ENCODE data around the gene KCTD14. TPM values are rescaled to one million over a fixed set of nuclear protein-coding genes. Genes with fewer than 3 reads are reported as not detected.
"Not testable (repeated sequence)": the region's sequence is repeated elsewhere in the genome, so short reads cannot be mapped to it uniquely, and the experiment has no call there.

KCTD14 gene
- total RNA-seq, 1 experiment from 2014 or later: 0.24 TPM

DNA sequence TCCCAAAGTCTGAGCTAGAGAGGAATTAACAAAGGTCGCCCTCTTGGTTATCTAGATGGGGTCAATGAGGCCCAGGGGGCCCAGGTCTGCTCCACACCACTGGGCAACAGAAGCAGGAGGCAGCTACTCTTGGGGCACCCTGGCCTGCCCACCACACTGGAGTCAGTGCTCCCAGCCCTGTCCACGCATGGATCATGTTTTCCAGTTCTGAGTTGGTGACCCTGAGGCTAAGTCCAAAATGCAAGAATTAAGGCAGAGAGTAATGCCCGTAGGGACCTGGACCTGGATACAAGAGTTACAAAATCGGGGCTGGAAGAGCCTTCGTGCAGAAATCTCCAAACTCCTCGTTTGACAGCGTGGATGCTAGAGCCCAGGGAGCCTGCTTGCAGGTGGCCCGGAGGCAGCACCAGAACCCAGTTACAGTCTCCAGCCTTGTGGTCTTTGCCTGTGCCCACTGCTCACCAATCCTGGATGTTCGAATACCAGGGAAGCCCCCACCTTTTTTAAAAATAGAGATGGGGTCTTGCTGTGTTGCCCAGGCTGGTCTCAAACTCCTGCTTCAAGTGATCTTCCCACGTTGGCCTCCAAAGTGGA lies 34.5 kb upstream of the KCTD14 start:
- Histone ChIP-seq H3K9me3 (replicated peaks) (no peaks in the 10 kb centered on the region), H3K27me3 (no peaks in the 10 kb centered on the region), H3K4me1 (no peaks in the 10 kb centered on the region), H3K36me3 (no peaks in the 10 kb centered on the region), H3K4me3 (no peak overlapping the region), H3K27ac (no peak overlapping the region)
- no peak for DNase-seq

DNA sequence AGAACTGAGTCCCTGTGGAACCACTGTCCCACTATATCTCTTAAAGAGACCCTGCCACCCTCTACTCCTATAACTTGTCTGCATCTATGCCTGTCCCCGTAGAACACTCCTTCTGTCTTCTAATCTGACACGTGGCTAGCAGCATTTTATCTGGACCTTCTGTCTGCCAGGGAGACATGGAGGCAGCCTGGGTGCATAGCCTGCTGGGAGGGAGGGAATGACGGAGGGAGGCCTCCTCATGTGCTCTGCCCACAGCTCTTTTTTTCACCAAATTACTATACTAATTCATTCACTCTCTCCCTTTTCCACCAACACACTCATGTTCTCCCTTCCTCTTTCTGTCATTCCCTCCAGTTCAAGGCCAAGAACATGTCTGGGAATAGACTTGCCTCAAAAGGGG lies 33.0 kb upstream of the KCTD14 start:
- H3K4me1 ChIP-seq: no peaks in the 10 kb centered on the region
- no peak overlapping the region for H3K4me3 ChIP-seq

DNA sequence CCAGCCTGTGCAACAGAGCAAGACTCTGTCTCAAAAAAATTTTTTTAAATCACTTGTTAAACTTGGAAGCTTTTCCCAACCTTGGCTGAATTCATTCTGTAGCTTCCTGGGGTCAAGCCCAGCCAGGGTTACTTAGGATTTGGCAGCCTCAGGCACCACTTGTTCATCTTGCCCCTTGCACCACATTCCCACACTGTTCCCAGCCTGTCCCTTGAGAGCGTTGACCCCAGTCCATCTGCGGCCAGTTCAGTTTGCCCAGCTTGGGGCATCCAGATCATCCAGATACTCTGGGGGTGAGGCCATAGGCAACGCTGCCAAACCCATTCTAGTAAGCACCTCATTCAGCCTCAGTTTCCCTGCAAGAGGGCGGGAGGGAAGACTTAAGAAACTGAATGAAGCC lies 31.9 kb upstream of the KCTD14 start:
- Histone ChIP-seq H3K4me1 (no peaks in the 10 kb centered on the region), H3K36me3 (no peaks in the 10 kb centered on the region), H3K27ac (no peak overlapping the region), H3K27me3 (no peaks in the 10 kb centered on the region), H3K9me3 (replicated peaks) (no peaks in the 10 kb centered on the region), H3K4me3 (no peak overlapping the region)
- no peak for DNase-seq

More for the DNA sequence above, 33.0 kb upstream of the KCTD14 start:
- H3K27ac ChIP-seq: no peak overlapping the region
- H3K9me3 ChIP-seq (replicated peaks): no peaks in the 10 kb centered on the region
- no peaks in the 10 kb centered on the region for H3K27me3 ChIP-seq
- no peaks in the 10 kb centered on the region for H3K36me3 ChIP-seq
- no peak for DNase-seq

DNA sequence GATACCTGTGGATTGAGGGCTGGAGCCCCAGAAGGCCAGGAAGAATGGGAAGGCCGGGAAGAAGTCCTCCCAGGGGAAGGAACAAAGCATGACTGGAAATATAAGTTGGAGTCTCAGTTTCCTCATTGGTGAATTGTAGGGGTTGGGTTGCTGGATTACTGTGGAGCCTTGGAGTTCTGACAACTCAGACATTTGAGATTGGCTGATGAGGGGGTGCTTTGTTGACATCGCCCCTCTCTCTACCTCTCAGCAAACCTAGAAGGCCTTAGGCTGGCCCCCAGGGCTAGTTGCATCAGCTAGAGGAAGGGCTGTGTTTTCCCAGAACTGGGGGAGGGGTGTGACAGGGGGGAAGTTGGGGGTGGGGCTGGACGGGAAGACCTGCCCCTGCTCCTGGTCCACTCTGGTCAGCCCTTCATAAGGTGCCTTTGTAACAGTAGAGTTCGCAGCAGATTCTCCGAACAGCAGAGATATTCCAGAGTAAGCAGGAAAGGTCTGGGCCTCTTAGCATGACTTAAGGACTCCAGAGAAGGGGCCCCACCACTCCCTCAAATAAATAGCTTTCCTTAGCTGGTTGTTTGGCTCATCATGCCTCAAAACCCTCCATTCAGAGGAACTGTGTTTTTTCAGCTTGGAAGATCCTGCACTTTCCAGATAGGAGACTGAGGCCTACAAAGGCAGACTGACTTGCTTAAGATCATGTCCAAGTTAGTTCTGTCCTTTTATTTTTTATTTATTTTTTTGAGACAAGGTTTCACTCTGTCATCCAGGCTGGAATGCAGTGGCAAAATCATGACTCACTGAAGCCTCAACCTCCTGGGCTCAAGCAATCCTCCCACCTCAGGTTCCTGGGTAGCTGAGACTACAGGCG lies 28.1 kb upstream of the KCTD14 start:
- DNase-seq: no peak
- no peak overlapping the region for H3K4me3 ChIP-seq
- H3K27ac ChIP-seq: no peak overlapping the region
- no peaks in the 10 kb centered on the region for H3K4me1 ChIP-seq
- H3K27me3 ChIP-seq: no peaks in the 10 kb centered on the region
- H3K36me3 ChIP-seq: no peaks in the 10 kb centered on the region
- no peaks in the 10 kb centered on the region for H3K9me3 ChIP-seq (replicated peaks)

DNA sequence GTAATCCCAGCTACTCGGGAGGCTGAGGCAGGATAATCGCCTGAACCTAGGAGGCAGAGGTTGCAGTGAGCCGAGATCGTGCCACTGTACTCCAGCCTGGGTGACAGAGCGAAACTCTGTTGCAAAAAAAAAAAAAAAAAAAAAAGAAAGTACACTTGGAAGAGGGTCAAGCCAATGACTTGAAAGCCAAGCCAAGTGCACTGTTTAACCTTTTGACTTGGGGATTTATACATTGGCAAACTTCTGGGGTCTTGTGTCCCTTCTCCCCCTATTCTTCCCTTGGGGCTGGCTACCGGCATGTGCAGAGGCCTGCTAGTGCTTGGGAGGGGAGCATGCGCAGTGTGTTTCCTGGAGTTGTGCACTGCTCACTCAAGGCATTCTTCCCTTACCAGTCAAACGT lies 26.3 kb upstream of the KCTD14 start:
- Histone ChIP-seq H3K4me1 (peaks cover 4% of the 10 kb centered on the region), H3K4me3 (no peak overlapping the region), H3K27ac (no peak overlapping the region), H3K36me3 (no peaks in the 10 kb centered on the region), H3K27me3 (no peaks in the 10 kb centered on the region), H3K9me3 (replicated peaks) (no peaks in the 10 kb centered on the region)
- no peak for DNase-seq

DNA sequence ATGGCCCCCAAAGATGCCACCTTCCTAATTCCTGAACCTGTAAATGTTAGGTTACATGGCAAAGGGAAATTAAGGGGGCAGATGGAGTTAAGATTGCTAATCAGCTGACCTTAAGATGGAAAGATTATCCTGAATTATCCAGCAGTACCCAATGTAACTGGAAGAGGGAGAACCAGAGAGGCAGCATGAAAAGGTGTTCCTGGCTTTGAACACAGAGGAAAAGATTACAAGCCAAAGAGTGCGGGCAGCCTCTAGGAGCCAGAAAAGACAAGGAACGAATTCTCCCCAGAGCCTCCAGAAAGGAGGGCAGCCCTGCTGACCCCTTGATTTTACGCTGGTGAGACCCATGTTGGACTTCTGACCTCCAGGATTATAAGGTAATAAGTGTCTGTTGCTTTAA lies 25.5 kb upstream of the KCTD14 start:
- no peaks in the 10 kb centered on the region for H3K36me3 ChIP-seq
- peaks cover 10% of the 10 kb centered on the region for H3K4me1 ChIP-seq
- no peak overlapping the region; the same call in 1 of the 2 replicates for H3K27ac ChIP-seq
- H3K4me3 ChIP-seq: no peak overlapping the region
- no peaks in the 10 kb centered on the region for H3K27me3 ChIP-seq
- DNase-seq: no peak
- H3K9me3 ChIP-seq (replicated peaks): no peaks in the 10 kb centered on the region

DNA sequence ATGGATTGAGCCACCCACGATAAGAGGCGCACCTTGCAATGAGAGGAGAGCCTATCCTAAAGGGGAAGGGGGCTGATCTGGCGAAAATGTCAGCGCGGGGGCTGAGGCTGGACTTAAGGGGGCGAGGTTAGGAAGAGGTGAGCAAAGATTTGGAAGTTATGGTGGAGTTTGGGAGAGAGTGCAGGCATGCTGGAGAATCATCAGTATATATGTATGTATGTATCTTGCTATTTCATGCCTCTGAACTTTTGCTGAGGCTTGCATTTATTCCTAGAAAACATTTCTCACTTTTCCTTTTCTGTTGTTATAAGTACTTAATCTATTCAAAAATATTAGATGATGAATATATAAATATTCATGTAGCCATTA lies 23.4 kb upstream of the KCTD14 start:
- Histone ChIP-seq H3K4me3 (peak overlapping the region; percentile 54), H3K27ac (no peak overlapping the region), H3K36me3 (no peaks in the 10 kb centered on the region), H3K9me3 (replicated peaks) (no peaks in the 10 kb centered on the region), H3K27me3 (no peaks in the 10 kb centered on the region), H3K4me1 (peaks cover 31% of the 10 kb centered on the region)
- no peak for DNase-seq

DNA sequence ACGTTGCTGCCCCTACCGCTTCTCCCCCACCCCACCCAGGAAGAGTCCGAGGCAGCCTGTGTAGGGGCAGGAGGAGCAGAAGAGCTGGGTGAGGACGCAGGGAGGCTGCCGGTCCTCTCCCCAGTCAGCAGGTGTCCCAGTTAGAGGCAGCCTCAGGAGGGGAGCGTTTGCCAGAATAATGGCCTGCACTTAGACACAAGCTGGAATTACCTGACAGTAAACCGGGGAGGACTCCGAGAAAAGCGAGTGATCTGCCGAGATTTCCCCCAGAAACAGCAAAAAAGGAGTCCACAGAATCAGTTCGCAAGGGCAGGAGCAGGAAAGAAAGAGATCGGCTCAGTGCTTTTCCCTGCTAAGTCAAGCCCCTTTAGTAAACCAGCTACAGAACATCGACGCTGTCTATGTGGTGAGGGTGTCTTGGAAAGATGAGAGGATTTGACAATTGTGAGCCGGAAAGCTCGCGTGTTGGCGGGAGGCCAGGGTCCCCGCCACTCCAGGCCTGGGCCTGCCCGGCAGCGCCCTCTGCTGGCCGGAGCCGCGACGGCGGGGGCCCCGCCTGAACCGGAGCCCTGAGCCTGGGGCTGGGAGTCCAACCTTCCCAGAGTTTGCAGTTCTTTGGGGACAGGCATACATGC lies 22.9 kb upstream of the KCTD14 start:
- Histone ChIP-seq H3K4me3 (peak overlapping the region; percentile 54), H3K36me3 (no peaks in the 10 kb centered on the region), H3K9me3 (replicated peaks) (no peaks in the 10 kb centered on the region), H3K4me1 (peaks cover 36% of the 10 kb centered on the region), H3K27me3 (no peaks in the 10 kb centered on the region), H3K27ac (no peak overlapping the region; the same call in 1 of the 2 replicates)
- DNase-seq: peak; percentile 79 to 89

DNA sequence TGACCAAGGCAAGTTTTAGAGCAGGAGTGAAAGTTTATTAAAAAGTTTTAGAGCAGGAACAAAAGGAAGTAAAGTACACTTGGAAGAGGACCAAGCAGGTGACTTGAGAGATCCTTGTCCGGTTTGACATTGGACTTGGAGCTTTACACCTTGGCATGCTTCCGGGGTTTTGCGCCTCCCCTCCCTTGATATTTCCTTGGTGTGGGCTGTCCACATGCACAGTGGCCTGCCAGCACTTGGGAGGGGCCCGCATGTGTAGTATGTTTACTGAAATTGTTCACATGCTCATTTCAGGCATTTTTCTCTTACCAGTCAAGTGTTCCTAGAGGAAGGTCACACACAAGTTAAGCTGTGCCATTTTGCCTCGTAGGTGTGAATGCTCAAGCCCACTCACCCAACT lies 21.6 kb upstream of the KCTD14 start:
- H3K36me3 ChIP-seq: no peaks in the 10 kb centered on the region
- H3K27me3 ChIP-seq: no peaks in the 10 kb centered on the region
- peaks cover 46% of the 10 kb centered on the region for H3K4me1 ChIP-seq
- no peak overlapping the region for H3K4me3 ChIP-seq
- DNase-seq: no peak
- H3K27ac ChIP-seq: no peak overlapping the region
- H3K9me3 ChIP-seq (replicated peaks): no peaks in the 10 kb centered on the region

DNA sequence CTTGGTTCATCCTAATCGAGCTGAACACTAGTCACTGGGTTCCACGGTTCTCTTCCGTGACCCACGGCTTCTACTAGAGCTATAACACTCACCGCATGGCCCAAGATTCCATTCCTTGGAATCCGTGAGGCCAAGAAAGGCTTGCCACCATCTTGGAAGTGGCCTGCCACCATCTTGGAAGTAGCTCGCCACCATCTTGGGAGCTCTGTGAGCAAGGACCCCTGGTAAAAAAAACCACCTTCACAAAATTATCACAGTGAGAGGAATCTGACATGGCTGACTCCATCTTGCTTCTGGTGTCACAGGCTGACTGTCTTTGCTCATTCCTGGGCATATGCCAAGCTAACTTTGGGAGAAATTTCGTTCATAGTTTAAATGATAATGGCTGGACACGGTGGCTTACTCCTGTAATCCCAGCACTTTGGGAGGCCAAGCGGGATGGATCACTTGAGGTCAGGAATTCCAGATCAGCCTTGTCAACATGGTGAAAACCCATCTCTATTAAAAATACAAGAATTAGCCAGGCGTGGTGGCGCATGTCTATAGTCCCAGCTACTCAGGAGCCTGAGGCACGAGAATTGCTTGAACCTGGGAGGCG lies 18.9 kb upstream of the KCTD14 start:
- Histone ChIP-seq H3K27ac (peak overlapping the region; percentile 89), H3K36me3 (no peaks in the 10 kb centered on the region), H3K4me3 (no peak overlapping the region), H3K4me1 (peaks cover 67% of the 10 kb centered on the region), H3K27me3 (no peaks in the 10 kb centered on the region), H3K9me3 (replicated peaks) (no peaks in the 10 kb centered on the region)
- peak; percentile 80 to 85 for DNase-seq

DNA sequence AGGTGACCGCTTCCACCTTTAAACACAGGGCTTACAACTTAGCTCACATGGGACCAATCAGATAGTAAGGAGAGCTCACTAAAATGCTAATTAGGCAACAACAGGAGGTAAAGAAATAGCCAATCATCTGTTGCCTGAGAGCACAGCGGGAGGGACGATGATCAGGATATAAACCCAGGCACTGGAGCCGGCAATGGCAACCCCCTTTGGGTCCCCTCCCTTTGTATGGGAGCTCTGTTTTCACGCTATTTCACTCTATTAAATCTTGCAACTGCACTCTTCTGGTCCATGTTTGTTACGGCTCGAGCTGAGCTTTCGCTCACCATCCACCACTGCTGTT lies 18.3 kb upstream of the KCTD14 start:
- H3K36me3 ChIP-seq; H3K27me3 ChIP-seq; H3K4me3 ChIP-seq; H3K9me3 ChIP-seq (replicated peaks); DNase-seq: not testable (repeated sequence)
- peaks cover 67% of the 10 kb centered on the region for H3K4me1 ChIP-seq
- H3K27ac ChIP-seq: peak overlapping the region; percentile 89

DNA sequence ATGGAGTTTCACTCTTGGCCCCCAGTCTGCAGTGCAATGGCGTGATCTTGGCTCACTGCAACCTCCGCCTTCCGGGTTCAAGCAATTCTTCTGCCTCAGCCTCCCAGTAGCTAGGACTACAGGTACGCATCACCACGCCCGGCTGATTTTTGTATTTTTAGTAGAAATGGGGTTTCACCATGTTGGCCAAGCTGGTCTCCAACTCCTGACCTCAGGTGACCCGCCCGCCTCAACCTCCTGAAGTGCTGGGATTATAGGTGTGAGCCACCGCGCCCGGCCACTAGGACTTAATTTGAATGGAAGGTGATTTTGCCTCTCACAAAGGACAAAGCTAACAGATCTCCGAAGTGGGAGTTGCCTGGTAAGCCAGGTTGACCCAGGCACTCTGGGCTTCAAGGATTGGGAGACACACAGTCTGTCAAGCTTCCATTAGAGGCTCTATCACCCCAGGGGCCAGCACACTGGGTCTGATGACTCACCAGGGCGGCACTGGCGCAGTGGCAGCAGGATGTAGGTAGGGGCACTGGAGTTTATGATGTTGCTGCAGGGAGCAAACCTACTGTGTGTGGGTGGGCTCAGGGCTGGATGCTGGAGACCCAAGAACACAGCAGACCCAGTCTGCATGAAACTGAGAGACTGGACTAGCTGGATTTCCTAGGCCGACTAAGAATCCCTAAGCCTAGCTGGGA lies 17.8 kb upstream of the KCTD14 start:
- Histone ChIP-seq H3K9me3 (replicated peaks) (no peaks in the 10 kb centered on the region), H3K4me3 (no peak overlapping the region), H3K27ac (peak overlapping the region; percentile 89), H3K36me3 (no peaks in the 10 kb centered on the region), H3K4me1 (peaks cover 67% of the 10 kb centered on the region), H3K27me3 (no peaks in the 10 kb centered on the region)
- no peak for DNase-seq

DNA sequence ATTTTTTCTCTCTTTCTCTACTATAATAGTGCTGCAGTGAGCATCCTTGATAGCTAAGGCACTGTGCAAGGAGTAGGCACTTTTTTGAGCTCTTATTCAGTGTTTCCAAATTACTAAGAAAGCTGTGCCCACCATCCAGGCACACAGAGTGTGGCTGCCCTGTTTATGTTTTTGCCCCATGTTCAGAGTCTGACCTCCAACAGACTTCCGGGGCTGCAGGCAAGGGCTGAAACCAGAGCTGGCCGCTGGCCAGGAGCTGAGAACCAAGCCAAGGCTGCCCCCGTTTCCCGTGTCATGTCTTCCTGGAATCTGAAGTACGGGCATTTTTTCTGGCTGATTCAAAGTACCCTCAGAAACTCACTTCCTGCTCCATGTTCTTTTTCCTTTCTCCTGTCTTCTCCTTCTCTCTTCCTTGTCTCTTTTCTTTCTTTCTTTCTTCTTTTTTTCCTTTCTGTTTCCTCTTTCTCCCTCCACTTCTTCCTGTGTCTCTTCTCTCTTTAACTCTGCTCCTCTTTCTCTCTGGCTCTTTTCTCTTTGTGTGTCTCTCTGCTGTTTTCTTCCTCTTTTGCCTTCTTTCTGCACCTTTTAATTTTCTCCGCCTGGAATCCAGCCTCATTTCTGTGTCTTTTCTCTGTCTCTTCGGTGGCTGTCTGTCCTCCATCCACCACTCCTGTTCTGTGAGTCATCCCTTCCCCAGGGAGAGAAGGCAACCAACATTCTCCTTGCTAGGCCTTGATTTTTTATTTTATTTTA lies 17.0 kb upstream of the KCTD14 start:
- Histone ChIP-seq H3K9me3 (replicated peaks) (no peaks in the 10 kb centered on the region), H3K36me3 (no peaks in the 10 kb centered on the region), H3K4me1 (peaks cover 63% of the 10 kb centered on the region), H3K27ac (peak overlapping the region; percentile 89), H3K4me3 (peak overlapping the region; percentile 32), H3K27me3 (no peaks in the 10 kb centered on the region)
- peak; percentile 90 to 94 for DNase-seq

DNA sequence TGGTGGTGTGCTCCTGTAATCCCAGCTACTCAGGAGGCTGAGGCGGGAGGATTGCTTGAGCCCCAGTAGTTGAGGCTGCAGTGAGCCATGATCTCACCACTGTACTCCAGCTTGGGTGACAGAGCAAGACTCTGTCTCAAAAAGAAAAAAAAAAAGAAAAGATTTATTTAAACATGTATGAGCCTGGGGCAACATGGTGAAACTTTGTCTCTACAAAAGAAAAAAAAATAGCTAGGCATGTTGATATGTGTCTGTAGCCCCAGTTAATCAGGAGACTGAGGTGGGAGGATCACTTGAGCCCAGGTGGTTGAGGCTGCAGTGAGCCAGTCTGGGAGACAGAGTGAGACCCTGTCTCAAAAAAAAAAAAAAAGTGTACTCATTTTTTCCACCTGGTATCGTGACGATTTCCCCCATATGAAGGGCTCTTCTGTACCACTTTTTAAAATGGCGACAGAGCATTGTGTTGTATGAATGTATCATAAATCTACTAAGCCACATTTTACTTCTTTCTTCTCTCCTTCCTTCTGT lies 16.4 kb upstream of the KCTD14 start:
- peaks cover 63% of the 10 kb centered on the region for H3K4me1 ChIP-seq
- H3K36me3 ChIP-seq: no peaks in the 10 kb centered on the region
- no peaks in the 10 kb centered on the region for H3K27me3 ChIP-seq
- no peaks in the 10 kb centered on the region for H3K9me3 ChIP-seq (replicated peaks)
- H3K4me3 ChIP-seq: peak overlapping the region; percentile 32; the same call in 1 of the 2 replicates
- H3K27ac ChIP-seq: peak overlapping the region; percentile 89
- DNase-seq: no peak
